HG03457 (cell line): ENCODE measurements around the gene HSF2.

Source experiments
- ATAC-seq: cut with Tn5 transposase; IDR thresholded peaks from one replicate; pipeline ENCODE4 v1.9.1; 2021; ENCODE audit warnings: moderate number of reproducible peaks; ENCODE audit not compliant: unreplicated experiment

Gene HSF2

GRCh38 chr6:122394016-122394415 lies 5.4 kb upstream of the HSF2 start:
- ATAC-seq, result no peak

- ATAC-seq, result no peak
Observed at GRCh38 chr6:122399055-122399347, 451 bp upstream of the HSF2 start.

DNA sequence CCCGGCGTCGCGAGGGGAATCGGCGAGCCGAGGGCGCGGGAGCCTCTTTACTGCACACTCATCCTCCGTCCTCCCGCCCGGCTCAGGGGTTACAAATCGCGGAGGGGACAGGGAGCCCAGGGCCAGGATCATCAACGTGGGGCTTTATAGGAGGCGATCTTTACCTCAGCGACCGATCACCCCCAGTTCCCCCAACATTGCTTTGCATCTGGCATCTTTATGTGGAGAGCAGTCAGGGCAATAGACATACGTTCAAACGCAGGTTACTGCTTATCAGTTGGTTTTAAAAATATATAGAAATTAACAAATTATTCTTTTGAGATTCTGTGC lies 634 bp downstream of the HSF2 start:
- peak; percentile 4 for ATAC-seq

GRCh38 chr6:122400462-122401089 lies 1.1 kb downstream of the HSF2 start:
- ATAC-seq, result no peak

DNA sequence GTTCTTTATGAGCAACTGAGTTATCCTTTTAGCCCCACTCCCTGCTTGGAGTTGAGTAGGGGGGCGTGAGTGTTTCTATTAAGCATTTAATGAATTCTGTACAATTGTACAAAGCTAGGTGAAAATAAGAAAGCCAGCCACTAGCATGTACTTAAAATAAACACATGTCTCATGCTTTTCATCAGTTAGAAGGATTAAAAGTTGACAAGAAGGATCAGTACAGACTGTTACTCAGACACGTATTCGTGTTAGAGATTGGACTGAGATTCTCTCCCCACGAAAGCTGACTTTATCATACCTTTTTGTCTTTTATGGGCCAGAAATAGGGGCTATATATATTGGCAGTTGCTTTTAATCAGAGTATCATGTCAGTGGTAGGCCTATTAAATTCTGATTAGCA lies 1.7 kb downstream of the HSF2 start:
- no peak for ATAC-seq

DNA sequence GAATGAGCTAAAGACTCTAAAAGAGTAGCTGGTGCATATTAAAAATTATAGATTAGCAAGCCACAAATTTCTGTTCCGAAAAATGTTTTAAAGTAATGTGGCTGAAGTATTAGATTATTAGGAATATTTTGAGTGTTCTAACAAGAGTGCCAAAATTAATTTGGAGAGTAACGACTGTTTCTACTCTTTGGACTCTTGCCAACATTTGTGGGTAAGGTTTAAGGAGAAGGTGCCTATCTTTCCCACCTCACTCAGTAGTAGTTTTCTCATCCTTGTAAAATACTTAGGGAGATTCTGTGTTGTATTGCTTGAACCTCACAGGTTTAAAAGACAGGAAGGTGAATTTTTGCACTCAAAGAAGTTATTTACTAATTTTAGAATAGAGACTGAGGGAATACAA lies 5.0 kb downstream of the HSF2 start:
- ATAC-seq, result no peak

DNA sequence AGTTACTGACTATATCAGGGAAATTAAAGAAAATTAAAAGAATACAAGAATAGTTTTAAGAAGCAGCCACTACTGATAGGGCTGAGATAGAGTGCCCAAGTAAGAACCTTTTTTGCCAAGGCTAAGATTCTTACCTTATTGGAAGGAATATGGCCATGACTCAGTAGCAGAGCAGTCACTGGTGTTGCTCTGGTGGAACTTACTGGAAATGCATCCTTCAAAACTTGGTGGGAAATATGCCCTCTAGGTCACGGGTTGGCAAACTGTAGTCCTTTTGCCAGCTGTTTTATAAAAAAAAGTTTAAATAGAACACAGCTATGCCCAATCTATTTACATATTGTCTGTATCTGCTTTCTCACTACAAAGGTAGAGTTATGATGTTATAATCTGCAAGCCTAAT lies 6.0 kb downstream of the HSF2 start:
- ATAC-seq, result no peak

GRCh38 chr6:122406187-122406586 lies 6.7 kb downstream of the HSF2 start:
- no peak for ATAC-seq

- no peak for ATAC-seq
Observed at GRCh38 chr6:122407712-122408111, 8.3 kb downstream of the HSF2 start.

DNA sequence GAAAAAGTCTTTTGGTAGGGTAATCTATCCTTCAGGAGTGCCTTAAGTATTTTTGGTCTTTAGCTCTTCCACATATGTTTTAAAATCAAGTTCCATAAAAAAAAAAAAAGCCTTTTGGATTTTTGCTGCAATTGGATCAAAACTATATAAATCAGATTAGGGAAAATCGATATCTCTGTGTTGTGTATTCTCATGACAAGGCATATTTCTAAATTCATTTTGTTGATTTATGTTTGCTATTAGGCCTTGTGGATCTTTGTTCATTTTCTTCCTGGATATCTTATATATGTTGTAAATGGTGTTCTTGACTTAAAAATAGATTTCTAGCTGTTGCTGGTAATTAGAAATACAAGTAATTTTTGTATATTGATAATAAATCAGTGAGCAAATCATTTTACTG lies 8.8 kb downstream of the HSF2 start:
- ATAC-seq, result no peak

GRCh38 chr6:122408702-122409458 lies 9.4 kb downstream of the HSF2 start:
- no peak for ATAC-seq

GRCh38 chr6:122412001-122412400 lies 12.5 kb downstream of the HSF2 start:
- ATAC-seq, result no peak

GRCh38 chr6:122416825-122417224 lies 17.4 kb downstream of the HSF2 start:
- ATAC-seq, result no peak

DNA sequence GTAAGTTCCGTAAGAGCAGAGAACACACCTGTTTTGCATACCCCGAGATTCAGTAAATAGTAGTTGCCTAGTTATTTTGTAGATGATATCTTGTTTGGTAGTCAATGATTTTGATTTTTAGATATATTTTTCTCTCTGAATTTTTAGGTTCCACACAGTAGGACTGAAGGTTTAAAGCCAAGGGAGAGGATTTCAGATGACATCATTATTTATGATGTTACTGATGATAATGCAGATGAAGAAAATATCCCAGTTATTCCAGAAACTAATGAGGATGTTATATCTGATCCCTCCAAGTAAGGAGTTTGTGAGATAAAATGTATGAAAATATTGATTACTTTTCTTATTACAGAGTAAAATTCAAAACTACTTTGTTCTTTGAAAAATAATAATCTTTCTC lies 22.6 kb downstream of the HSF2 start:
- no peak for ATAC-seq

DNA sequence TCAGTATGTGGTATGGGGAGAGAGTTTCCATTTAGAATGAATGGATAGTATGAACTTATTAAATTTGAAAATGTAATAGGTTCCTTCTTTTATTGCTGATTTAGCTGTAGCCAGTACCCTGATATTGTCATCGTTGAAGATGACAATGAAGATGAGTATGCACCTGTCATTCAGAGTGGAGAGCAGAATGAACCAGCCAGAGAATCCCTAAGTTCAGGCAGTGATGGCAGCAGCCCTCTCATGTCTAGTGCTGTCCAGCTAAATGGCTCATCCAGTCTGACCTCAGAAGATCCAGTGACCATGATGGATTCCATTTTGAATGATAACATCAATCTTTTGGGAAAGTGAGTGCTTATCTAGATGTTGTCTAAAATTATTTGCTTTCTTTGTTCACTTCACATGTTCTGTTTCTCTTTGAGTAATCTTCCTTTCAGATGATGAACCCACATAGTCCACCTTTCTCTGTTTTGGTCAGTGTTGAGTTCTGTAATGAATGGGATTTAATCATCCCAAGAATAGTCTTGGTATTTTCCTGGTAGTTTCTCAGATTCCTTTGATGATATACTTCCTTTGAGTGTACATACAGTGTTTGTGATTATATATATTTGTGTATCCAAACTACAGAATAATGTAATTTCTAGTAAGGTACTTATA lies 23.3 kb downstream of the HSF2 start:
- peak; percentile 65 for ATAC-seq

GRCh38 chr6:122423734-122424133 lies 24.3 kb downstream of the HSF2 start:
- no peak for ATAC-seq

DNA sequence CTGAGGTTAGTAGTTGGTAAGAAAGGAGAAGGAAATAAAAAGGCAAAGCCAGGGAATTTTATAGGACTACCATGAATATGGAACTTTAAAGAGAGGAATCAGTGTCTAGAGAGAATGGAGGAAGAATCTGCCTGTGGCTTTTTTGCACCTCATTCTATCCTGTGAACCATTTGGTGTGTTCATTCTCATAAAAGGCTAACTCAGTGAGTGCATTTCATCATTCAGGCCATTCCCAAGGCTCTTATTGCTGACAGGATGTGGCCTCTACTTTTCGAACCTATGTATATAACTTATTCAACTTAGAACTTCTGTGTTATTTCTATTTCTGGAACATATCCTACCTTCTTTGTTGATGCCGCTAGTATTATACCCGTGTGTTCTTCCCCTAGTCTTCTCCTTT lies 27.1 kb downstream of the HSF2 start:
- ATAC-seq, result no peak

GRCh38 chr6:122428781-122429180 lies 29.3 kb downstream of the HSF2 start:
- no peak for ATAC-seq

DNA sequence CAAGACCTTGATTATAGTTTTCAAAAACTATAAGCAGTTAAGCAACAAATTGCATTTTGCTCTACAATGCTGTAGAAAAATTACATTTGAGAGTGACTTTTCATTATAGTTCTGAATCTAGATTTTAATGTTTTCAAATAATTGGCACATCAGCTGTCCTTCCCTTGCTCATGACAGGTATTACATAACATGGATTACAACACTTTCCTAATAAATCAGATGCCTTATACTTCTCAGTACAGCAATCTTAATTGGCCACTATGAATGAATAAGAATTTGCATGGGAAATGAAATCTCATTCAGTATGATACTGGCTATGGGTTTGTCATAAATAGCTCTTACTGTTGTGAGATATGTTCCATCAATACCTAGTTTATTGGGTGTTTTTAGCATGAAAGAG lies 29.9 kb downstream of the HSF2 start:
- no peak for ATAC-seq

DNA sequence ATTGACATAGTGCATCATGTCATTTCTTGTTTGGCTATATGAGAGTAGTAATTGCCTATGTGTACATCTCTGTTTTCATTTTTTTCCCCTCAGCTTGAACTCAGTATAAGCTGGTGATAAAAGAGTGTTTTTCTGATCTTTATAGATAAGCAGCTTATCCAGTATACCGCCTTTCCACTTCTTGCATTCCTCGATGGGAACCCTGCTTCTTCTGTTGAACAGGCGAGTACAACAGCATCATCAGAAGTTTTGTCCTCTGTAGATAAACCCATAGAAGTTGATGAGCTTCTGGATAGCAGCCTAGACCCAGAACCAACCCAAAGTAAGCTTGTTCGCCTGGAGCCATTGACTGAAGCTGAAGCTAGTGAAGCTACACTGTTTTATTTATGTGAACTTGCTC lies 32.3 kb downstream of the HSF2 start:
- ATAC-seq, result no peak

GRCh38 chr6:122432816-122433215 lies 33.4 kb downstream of the HSF2 start:
- no peak for ATAC-seq

DNA sequence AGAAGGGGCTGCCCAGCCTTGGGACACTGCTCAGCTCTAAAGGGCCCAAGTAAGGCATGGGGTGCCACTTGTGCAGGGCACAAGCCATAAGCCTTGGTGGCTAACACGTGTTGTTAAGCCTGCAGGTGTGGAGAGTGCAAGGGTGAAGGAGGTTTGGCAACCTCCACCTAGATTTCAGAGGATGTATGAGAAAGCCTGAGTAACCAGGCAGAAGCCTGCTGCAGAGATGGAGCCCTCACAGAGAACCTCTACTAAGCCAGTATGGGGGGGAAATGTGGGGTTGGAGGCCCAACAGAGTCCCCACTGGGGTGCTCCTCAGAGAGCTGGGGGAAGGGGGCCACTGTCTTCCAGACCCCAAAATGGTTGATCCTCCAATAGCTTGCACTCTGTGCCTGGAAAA lies 39.5 kb downstream of the HSF2 start:
- ATAC-seq, result no peak

- ATAC-seq, result no peak
Observed at GRCh38 chr6:122445274-122445673, 45.8 kb downstream of the HSF2 start.
